Prostate gland (tissue), 2 donors: ENCODE data around the gene GON7.

Experiments used
- CTCF ChIP-seq, 4 experiments: fragments of 200-600 bp in 2 of 4; fragments of 450-650 bp in 2 of 4; sonication (generic) in 2 of 4; IDR thresholded peaks; 1 replicate in 3 of 4; 2 replicates in 1 of 4; pipeline ENCODE4 v1.5.1; 2016 to 2019; ENCODE audit warnings: antibody characterized with exemption in 4 of 4, mild to moderate bottlenecking in 2 of 4, moderate library complexity in 2 of 4
- POLR2AphosphoS5 ChIP-seq: sonication (generic); formaldehyde crosslinking; IDR thresholded peaks from one replicate; pipeline ENCODE4 v1.6.1; 2017; ENCODE audit warnings: antibody characterized with exemption

GRCh38 chr14:93171376-93171775 lies 35.5 kb downstream of the GON7 start:
- no peak for TF ChIP-seq POLR2AphosphoS5
- no peak for TF ChIP-seq CTCF (IDR thresholded peaks at IDR 0.05)
